HEK293 (cell line): ENCODE results near the gene MBP.

Experiments
- CTCF ChIA-PET: fragments of 350-600 bp; formaldehyde crosslinking; extraction: SDS; loops from one replicate; lab custom pipeline; 2021; ENCODE audit warnings: antibody characterized with exemption; lab: Yijun Ruan, JAX
- POLR2A ChIA-PET: fragments of 300-600 bp; formaldehyde crosslinking; extraction: SDS; loops from one replicate; lab custom pipeline; 2020; ENCODE audit warnings: antibody characterized with exemption, inconsistent platforms; lab: Yijun Ruan, JAX
- H3K27ac ChIP-seq: fragments of 200-500 bp; sonication (Bioruptor generic); 2 replicates; pipeline ENCODE4 v1.5.1; 2014; ENCODE audit warnings: low read depth, low read length, control low read depth, inconsistent platforms; ENCODE audit errors: extremely low read depth
- H3K36me3 ChIP-seq, 2 experiments: fragments of 200-500 bp in 1 of 2; sonication (Bioruptor generic) in 1 of 2; 1 replicate in 1 of 2; 2 replicates in 1 of 2; pipeline ENCODE4 v1.5.1; 2014 to 2017; ENCODE audit warnings: inconsistent platforms in 2 of 2, low read length in 2 of 2; ENCODE audit not compliant: control insufficient read depth in 2 of 2, insufficient read depth in 1 of 2
- H3K4me1 ChIP-seq: fragments of 200-500 bp; sonication (Bioruptor generic); 2 replicates; pipeline ENCODE4 v1.5.1; 2014; ENCODE audit warnings: mild to moderate bottlenecking, low read length, inconsistent platforms; ENCODE audit not compliant: control insufficient read depth, insufficient read depth
- H3K4me3 ChIP-seq: 2 replicates; pipeline ENCODE4 v1.5.1; 2011; ENCODE audit warnings: low read depth, mild to moderate bottlenecking, control low read depth, low read length, moderate library complexity
- H3K9me3 ChIP-seq: fragments of 200-500 bp; sonication (Bioruptor generic); 2 replicates; pipeline ENCODE4 v1.5.1; 2014; ENCODE audit warnings: low read depth, low read length, inconsistent platforms; ENCODE audit not compliant: control insufficient read depth, insufficient read depth
- AEBP2 ChIP-seq: fragments of 450-650 bp; formaldehyde crosslinking; IDR thresholded peaks from 2 replicates; pipeline ENCODE4 v1.5.1; 2016; ENCODE audit warnings: missing biosample characterization, missing genetic modification characterization, borderline replicate concordance
- ATF2 ChIP-seq: fragments of 450-650 bp; formaldehyde crosslinking; IDR thresholded peaks from 2 replicates; pipeline ENCODE4 v1.5.1; 2016; ENCODE audit warnings: missing biosample characterization, missing genetic modification characterization, low read depth
- BCL11A ChIP-seq: fragments of 450-650 bp; formaldehyde crosslinking; IDR thresholded peaks from 2 replicates; pipeline ENCODE4 v1.5.1; 2016; ENCODE audit warnings: low read depth, missing biosample characterization, missing genetic modification characterization
- GLIS1 ChIP-seq: fragments of 450-650 bp; formaldehyde crosslinking; IDR thresholded peaks from 2 replicates; pipeline ENCODE4 v1.5.1; 2016; ENCODE audit warnings: missing biosample characterization, missing genetic modification characterization
- HOXD13 ChIP-seq: sonication (generic); formaldehyde crosslinking; IDR thresholded peaks from 2 replicates; pipeline ENCODE4 v1.8.0; 2022; ENCODE audit warnings: missing genetic modification reagents, borderline replicate concordance
- SALL2 ChIP-seq: fragments of 450-650 bp; formaldehyde crosslinking; IDR thresholded peaks from 2 replicates; pipeline ENCODE4 v1.5.0; 2017; ENCODE audit warnings: missing biosample characterization, mild to moderate bottlenecking, missing genetic modification characterization, borderline replicate concordance
- ZBTB11 ChIP-seq: fragments of 450-650 bp; formaldehyde crosslinking; conservative IDR thresholded peaks from 2 replicates; pipeline ENCODE4 v1.5.1; 2016; ENCODE audit warnings: low read depth, missing biosample characterization, missing genetic modification characterization
- ZNF121 ChIP-seq: fragments of 450-650 bp; formaldehyde crosslinking; IDR thresholded peaks from 2 replicates; pipeline ENCODE4 v1.5.1; 2016; ENCODE audit warnings: missing biosample characterization, missing genetic modification characterization
- ZNF2 ChIP-seq: fragments of 450-650 bp; formaldehyde crosslinking; IDR thresholded peaks from 2 replicates; pipeline ENCODE4 v1.5.1; 2016; ENCODE audit warnings: missing biosample characterization, missing genetic modification characterization
- ZNF202 ChIP-seq: fragments of 450-650 bp; formaldehyde crosslinking; IDR thresholded peaks from 2 replicates; pipeline ENCODE4 v1.5.1; 2016; ENCODE audit warnings: missing biosample characterization, missing genetic modification characterization, borderline replicate concordance
- ZNF24 ChIP-seq: fragments of 450-650 bp; formaldehyde crosslinking; IDR thresholded peaks from 2 replicates; pipeline ENCODE4 v1.5.1; 2016; ENCODE audit warnings: missing biosample characterization, missing genetic modification characterization
- ZNF350 ChIP-seq: fragments of 450-650 bp; formaldehyde crosslinking; IDR thresholded peaks from 2 replicates; pipeline ENCODE4 v1.5.0; 2017; ENCODE audit warnings: missing biosample characterization, mild to moderate bottlenecking, missing genetic modification characterization
- ZNF513 ChIP-seq: fragments of 450-650 bp; IDR thresholded peaks from 2 replicates; pipeline ENCODE4 v1.5.1; 2018; ENCODE audit warnings: missing biosample characterization, missing genetic modification characterization
- ZNF561 ChIP-seq: fragments of 450-650 bp; IDR thresholded peaks from 2 replicates; pipeline ENCODE4 v1.5.1; 2018; ENCODE audit warnings: missing biosample characterization, missing genetic modification characterization, borderline replicate concordance
- ZNF747 ChIP-seq: fragments of 450-650 bp; formaldehyde crosslinking; IDR thresholded peaks from 2 replicates; pipeline ENCODE4 v1.5.1; 2016; ENCODE audit warnings: missing biosample characterization, missing genetic modification characterization
- ZSCAN16 ChIP-seq: fragments of 450-650 bp; formaldehyde crosslinking; IDR thresholded peaks from 2 replicates; pipeline ENCODE4 v1.5.1; 2016; ENCODE audit warnings: missing biosample characterization, missing genetic modification characterization
- ZSCAN18 ChIP-seq: fragments of 450-650 bp; formaldehyde crosslinking; IDR thresholded peaks from 2 replicates; pipeline ENCODE4 v1.5.1; 2016; ENCODE audit warnings: missing biosample characterization, missing genetic modification characterization

MBP gene

GRCh38 chr18:76975577-76976110 is 156.9 kb downstream of the MBP start:
- H3K27ac ChIP-seq, result no peak overlapping the region
- peaks cover 0 to 14% of the 10 kb centered on the region in 2 experiments; a peak in 1 of 3 replicates for H3K36me3 ChIP-seq
- POLR2A ChIA-PET, result no interaction called here

GRCh38 chr18:76974386-76974785 is 158.2 kb downstream of the MBP start:
- H3K9me3 ChIP-seq, result no peaks in the 10 kb centered on the region
- no peak overlapping the region for H3K27ac ChIP-seq
- no peaks in the 10 kb centered on the region for H3K4me1 ChIP-seq
- ChIA-PET POLR2A (no interaction called here), CTCF (interaction anchor here (2.1 kb wide), 1 partner anchor 10 kb away, joined by 16 read pairs; no protein-coding TSS in a partner anchor)
- no peak overlapping the region for H3K4me3 ChIP-seq
- TF ChIP-seq GLIS1 (tag by site-specific recombination) (no peak), ZNF24 (tag by site-specific recombination) (no peak), ZNF121 (no peak), ZNF747 (tag by site-specific recombination) (no peak), ZNF561 (no peak), ZNF513 (tag by site-specific recombination) (no peak), AEBP2 (tag by site-specific recombination) (no peak), ZSCAN16 (tag by site-specific recombination) (no peak), ATF2 (tag by site-specific recombination) (no peak), ZNF202 (tag by site-specific recombination) (no peak), ZNF350 (tag by site-specific recombination) (no peak), BCL11A (tag by site-specific recombination) (no peak), ZBTB11 (tag by site-specific recombination) (no peak), ZSCAN18 (no peak), SALL2 (tag by site-specific recombination) (no peak), ZNF2 (tag by site-specific recombination) (no peak)
- H3K36me3 ChIP-seq, result peaks cover 0 to 14% of the 10 kb centered on the region in 2 experiments; a peak in 2 of 3 replicates

More at GRCh38 chr18:76975577-76976110, 156.9 kb downstream of the MBP start:
- no peak for TF ChIP-seq HOXD13 (CRISPR knock-in tag)
- Histone ChIP-seq H3K4me1 (no peaks in the 10 kb centered on the region), H3K4me3 (no peak overlapping the region), H3K9me3 (no peaks in the 10 kb centered on the region)
- CTCF ChIA-PET, result interaction anchor here (0.5 to 0.6 kb wide), 2 partner anchors 9 to 26 kb away, joined by 3 read pairs; no protein-coding TSS in a partner anchor
